IMR-90 (cell line): ENCODE data around the gene AFMID. TPM values are rescaled to one million over a fixed set of nuclear protein-coding genes. Genes with fewer than 3 reads are reported as not detected.

Experiments
- ATAC-seq: fragments of 200-7000 bp; cut with Tn5 transposase; 2 replicates; pipeline ENCODE4 v1.9.1; 2020; ENCODE audit warnings: low read depth, mild to moderate bottlenecking, moderate library complexity
- BruUV-seq: library from RNA; stranded (reverse); fragments of 400-500 nt; replicated peaks from 2 replicates; lab custom pipeline; 2021; lab: Mats Ljungman, UMichigan
- CTCF ChIA-PET: fragments of 300-600 bp; formaldehyde crosslinking; extraction: SDS; loops from one replicate; lab custom pipeline; 2021; ENCODE audit warnings: antibody characterized with exemption; lab: Yijun Ruan, JAX
- POLR2A ChIA-PET: fragments of 300-600 bp; sonication (Branson Sonifier 250); formaldehyde crosslinking; loops from one replicate; lab custom pipeline; 2022; ENCODE audit warnings: antibody characterized with exemption; ENCODE audit not compliant: unreplicated experiment; lab: Charles Lee
- DNase-seq: peaks from one replicate; pipeline ENCODE4 v3.0.0; 2013
- H2AFZ ChIP-seq: replicated peaks from 2 replicates; pipeline ENCODE3; 2013; ENCODE audit warnings: low read length, mild to moderate bottlenecking; ENCODE audit not compliant: poor library complexity
- H2AK5ac ChIP-seq: 2 replicates; pipeline ENCODE4 v1.6.1; 2013; ENCODE audit warnings: low read depth, low read length, inconsistent platforms
- H2AK9ac ChIP-seq: replicated peaks from 2 replicates; pipeline ENCODE3; 2013; ENCODE audit warnings: mild to moderate bottlenecking, low read depth, low read length, moderate library complexity; ENCODE audit not compliant: poor library complexity
- H2BK120ac ChIP-seq: 2 replicates; pipeline ENCODE4 v1.6.1; 2013; ENCODE audit warnings: low read depth, low read length, inconsistent platforms
- H2BK15ac ChIP-seq: 3 replicates; pipeline ENCODE4 v1.6.1; 2013; ENCODE audit warnings: low read depth, low read length, inconsistent platforms
- H2BK20ac ChIP-seq: 2 replicates; pipeline ENCODE4 v1.6.1; 2013; ENCODE audit warnings: low read depth, mild to moderate bottlenecking, inconsistent platforms, low read length, moderate library complexity
- H2BK5ac ChIP-seq: 2 replicates; pipeline ENCODE4 v1.6.1; 2013; ENCODE audit warnings: mild to moderate bottlenecking, low read depth, low read length, inconsistent platforms; ENCODE audit not compliant: poor library complexity, severe bottlenecking
- H3K14ac ChIP-seq: replicated peaks from 2 replicates; pipeline ENCODE4 v1.6.1; 2013; ENCODE audit warnings: low read depth, low read length, inconsistent platforms
- H3K18ac ChIP-seq: 2 replicates; pipeline ENCODE4 v1.6.1; 2013; ENCODE audit warnings: low read depth, low read length, control low read depth
- H3K23ac ChIP-seq: 2 replicates; pipeline ENCODE4 v1.6.1; 2013; ENCODE audit warnings: low read depth, low read length, inconsistent platforms
- H3K27ac ChIP-seq: 2 replicates; pipeline ENCODE4 v1.5.1; 2013; ENCODE audit warnings: mild to moderate bottlenecking, control low read depth, low read length; ENCODE audit not compliant: insufficient read depth
- H3K27me3 ChIP-seq: 2 replicates; pipeline ENCODE4 v1.6.1; 2013; ENCODE audit warnings: low read length; ENCODE audit not compliant: control insufficient read depth, insufficient read depth
- H3K36me3 ChIP-seq: 2 replicates; pipeline ENCODE4 v1.6.1; 2013; ENCODE audit warnings: low read length, mixed read lengths; ENCODE audit not compliant: control insufficient read depth, insufficient read depth
- H3K4ac ChIP-seq: 2 replicates; pipeline ENCODE4 v1.6.1; 2013; ENCODE audit warnings: low read depth, low read length, inconsistent platforms
- H3K4me1 ChIP-seq: 2 replicates; pipeline ENCODE4 v1.6.1; 2013; ENCODE audit warnings: low read length, mixed read lengths; ENCODE audit not compliant: control insufficient read depth, insufficient read depth
- H3K4me2 ChIP-seq: 2 replicates; pipeline ENCODE4 v1.6.1; 2013; ENCODE audit warnings: low read depth, mild to moderate bottlenecking, control low read depth, low read length, moderate library complexity
- H3K4me3 ChIP-seq: 2 replicates; pipeline ENCODE4 v1.5.1; 2013; ENCODE audit warnings: low read depth, mild to moderate bottlenecking, control low read depth, low read length, moderate library complexity; ENCODE audit not compliant: insufficient read depth
- H3K56ac ChIP-seq: 2 replicates; pipeline ENCODE4 v1.6.1; 2013; ENCODE audit warnings: low read length, inconsistent platforms; ENCODE audit not compliant: insufficient read depth; ENCODE audit errors: extremely low read depth
- H3K79me1 ChIP-seq, 2 experiments: 2 replicates each; pipeline ENCODE4 v1.6.1; 2013; ENCODE audit warnings: low read length in 2 of 2, inconsistent platforms in 1 of 2, low read depth in 1 of 2
- H3K9ac ChIP-seq: 2 replicates; pipeline ENCODE4 v1.6.1; 2013; ENCODE audit warnings: low read depth, low read length, control low read depth
- H3K9me1 ChIP-seq: 2 replicates; pipeline ENCODE4 v1.6.1; 2013; ENCODE audit warnings: low read length, inconsistent platforms; ENCODE audit not compliant: insufficient read depth
- H3K9me3 ChIP-seq: 2 replicates; pipeline ENCODE4 v1.6.1; 2013; ENCODE audit warnings: low read length; ENCODE audit not compliant: control insufficient read depth, insufficient read depth
- H4K20me1 ChIP-seq: 2 replicates; pipeline ENCODE4 v1.6.1; 2013; ENCODE audit warnings: low read length, inconsistent platforms; ENCODE audit not compliant: insufficient read depth
- H4K5ac ChIP-seq: 2 replicates; pipeline ENCODE4 v1.6.1; 2013; ENCODE audit warnings: mild to moderate bottlenecking, low read depth, low read length, control low read depth
- H4K8ac ChIP-seq, 2 experiments: 2 replicates each; pipeline ENCODE4 v1.6.1; 2013; ENCODE audit warnings: low read depth in 2 of 2, low read length in 2 of 2, control low read depth in 1 of 2, inconsistent platforms in 1 of 2
- H4K91ac ChIP-seq: 2 replicates; pipeline ENCODE4 v1.6.1; 2013; ENCODE audit warnings: low read depth, low read length, inconsistent platforms; ENCODE audit not compliant: insufficient read depth
- POLR2A ChIP-seq: IDR thresholded peaks from 2 replicates; pipeline ENCODE4 v1.6.1; 2012; ENCODE audit warnings: mild to moderate bottlenecking, low read depth, low read length
- WGBS, 2 experiments: methylation state at CpG; one replicate each; pipeline versions ENCODE4 v1.1.5 to v1.1.7; 2013; ENCODE audit warnings: missing lambda C conversion rate in 2 of 2; ENCODE audit not compliant: insufficient read length in 1 of 2; ENCODE audit errors: extremely low coverage in 2 of 2; 5-methylcytosine and 5-hydroxymethylcytosine counted together
- dilution Hi-C: fragments of 300-500 bp; cut with HindIII; formaldehyde crosslinking; loops from one replicate; pipeline ENCODE4 v1.14.3; 2018; ENCODE audit warnings: low sequenced_read_pairs; ENCODE audit not compliant: unreplicated experiment
- in situ Hi-C: fragments of 300-500 bp; cut with MboI; formaldehyde crosslinking; loops from 3 replicates; pipeline ENCODE4 v1.14.3; 2019; ENCODE audit warnings: low sequenced_read_pairs, inconsistent platforms, mixed read lengths
- intact Hi-C: fragments of 100-400 bp; cut with micrococcal nuclease; formaldehyde crosslinking; loops from 2 replicates; pipeline ENCODE4 v1.10.0; 2022
- polyA plus RNA-seq, 3 experiments: library from polyadenylated mRNA; depleted of rRNA; stranded (reverse); fragments of >200 nt; gene quantifications; 2 replicates each; pipeline ENCODE4 v1.2.3, GENCODE V29; 2012; ENCODE audit warnings: low replicate concordance in 1 of 3
- total RNA-seq: library from RNA; depleted of rRNA; stranded (reverse); fragments of >200 nt; gene quantifications from 2 replicates; pipeline ENCODE4 v1.2.3, GENCODE V29; 2012

Gene AFMID
- total and polyA plus RNA-seq, 2 of the 4 experiments (the other 2 are of a cell fraction): 41.0 to 65.1 TPM

GRCh38 chr17:78166416-78166815 is 20.7 kb upstream of the AFMID start:
- Histone ChIP-seq H3K9ac (no peak overlapping the region), H3K14ac (no peak overlapping the region), H3K27ac (no peak overlapping the region), H3K56ac (no peak overlapping the region), H3K18ac (no peak overlapping the region), H4K20me1 (peaks cover 6% of the 10 kb centered on the region; the same call in 1 of the 2 replicates), H3K4ac (no peak overlapping the region), H2BK20ac (no peak overlapping the region), H3K4me2 (no peak overlapping the region), H2BK5ac (no peak overlapping the region), H3K27me3 (no peaks in the 10 kb centered on the region), H3K9me3 (no peaks in the 10 kb centered on the region), H2AK9ac (no peak overlapping the region), H2BK15ac (no peak overlapping the region), H3K23ac (no peak overlapping the region), H2BK120ac (no peak overlapping the region), H4K8ac (no peak overlapping the region), H3K36me3 (no peaks in the 10 kb centered on the region), H3K79me1 (peaks cover 0 to 16% of the 10 kb centered on the region in 2 experiments; a peak in 2 of 4 replicates), H2AK5ac (no peak overlapping the region), H4K5ac (no peak overlapping the region), H3K4me1 (peaks cover 2% of the 10 kb centered on the region), H4K91ac (no peak overlapping the region), H3K9me1 (no peaks in the 10 kb centered on the region), H3K4me3 (no peak overlapping the region), H2AFZ (no peak overlapping the region)
- TF ChIP-seq POLR2A: no peak
- in situ Hi-C loops (no loop called here), intact Hi-C loops (no loop called here), dilution Hi-C loops (no loop called here)
- BruUV-seq: no TSS peak
- 0% methylated on average over 1 of the region's 6 CpGs; no CpG with 5 or more reads in 1 of the 2 experiments for WGBS, 2 experiments
- ATAC-seq: no peak
- CTCF ChIA-PET: no interaction called here
- POLR2A ChIA-PET: no interaction called here
- DNase-seq: no peak
